Liver (tissue), 9 donors: ENCODE results near the gene UQCRH. TPM values are rescaled to one million over a fixed set of nuclear protein-coding genes. Genes with fewer than 3 reads are reported as not detected.

Experiments used
- DNase-seq: peaks from one replicate; pipeline ENCODE4 v3.0.0-alpha.2; 2017; ENCODE audit warnings: low spot score
- H3K27ac ChIP-seq, 2 donors: one replicate each; pipeline ENCODE4 v1.7.0; 2013; ENCODE audit warnings: inconsistent platforms in 2 of 2, low read length in 2 of 2, control low read depth in 1 of 2, low read depth in 1 of 2, mild to moderate bottlenecking in 1 of 2
- H3K27me3 ChIP-seq, 4 donors: one replicate each; pipeline versions ENCODE4 v1.6.1 to v1.7.0; 2013; ENCODE audit warnings: low read length in 3 of 4, inconsistent platforms in 1 of 4, mild to moderate bottlenecking in 1 of 4, moderate library complexity in 1 of 4; ENCODE audit not compliant: control insufficient read depth in 4 of 4, insufficient read depth in 4 of 4
- H3K36me3 ChIP-seq, 4 donors: one replicate each; pipeline versions ENCODE4 v1.6.1 to v1.7.0; 2013; ENCODE audit warnings: low read length in 3 of 4, mild to moderate bottlenecking in 3 of 4, low read depth in 1 of 4, moderate library complexity in 1 of 4; ENCODE audit not compliant: control insufficient read depth in 4 of 4, insufficient read depth in 3 of 4
- H3K4me1 ChIP-seq, 4 donors: one replicate each; pipeline versions ENCODE4 v1.6.1 to v1.7.0; 2013; ENCODE audit warnings: low read length in 3 of 4, mild to moderate bottlenecking in 3 of 4, moderate library complexity in 1 of 4; ENCODE audit not compliant: control insufficient read depth in 4 of 4, insufficient read depth in 4 of 4
- H3K4me3 ChIP-seq, 3 donors: one replicate each; pipeline versions ENCODE4 v1.6.1 to v1.7.0; 2013; ENCODE audit warnings: low read length in 3 of 3, control low read depth in 1 of 3, low read depth in 1 of 3, mild to moderate bottlenecking in 1 of 3
- H3K9ac ChIP-seq, 2 donors: one replicate each; pipeline ENCODE4 v1.7.0; 2013; ENCODE audit warnings: low read length in 2 of 2, mild to moderate bottlenecking in 2 of 2, moderate library complexity in 2 of 2, control low read depth in 1 of 2, low read depth in 1 of 2
- H3K9me3 ChIP-seq, 4 donors: one replicate each; pipeline versions ENCODE4 v1.6.1 to v1.7.0; 2013; ENCODE audit warnings: low read length in 3 of 4; ENCODE audit not compliant: control insufficient read depth in 4 of 4
- EGR1 ChIP-seq, 2 donors: IDR thresholded peaks; 2 replicates each; pipeline ENCODE4 v1.6.1; 2016 to 2018; ENCODE audit warnings: antibody characterized with exemption in 2 of 2, low read depth in 2 of 2
- FOXA1 ChIP-seq: IDR thresholded peaks from 2 replicates; pipeline ENCODE4 v1.6.1; 2016; ENCODE audit warnings: antibody characterized with exemption
- GABPA ChIP-seq, 2 donors: IDR thresholded peaks in 1 of 2; conservative IDR thresholded peaks in 1 of 2; 2 replicates each; pipeline ENCODE4 v1.6.1; 2016; ENCODE audit warnings: antibody characterized with exemption in 2 of 2, mild to moderate bottlenecking in 1 of 2, moderate library complexity in 1 of 2
- HNF4A ChIP-seq, 2 donors: conservative IDR thresholded peaks; 2 replicates each; pipeline ENCODE4 v1.6.1; 2016; ENCODE audit warnings: antibody characterized with exemption in 2 of 2, mild to moderate bottlenecking in 2 of 2
- HNF4G ChIP-seq: IDR thresholded peaks from 2 replicates; pipeline ENCODE4 v1.6.1; 2016; ENCODE audit warnings: antibody characterized with exemption
- NR2F2 ChIP-seq: IDR thresholded peaks from 2 replicates; pipeline ENCODE4 v1.6.1; 2016; ENCODE audit warnings: antibody characterized with exemption
- RAD21 ChIP-seq, 2 donors: IDR thresholded peaks; 2 replicates each; pipeline ENCODE4 v1.6.1; 2016; ENCODE audit warnings: antibody characterized with exemption in 2 of 2, mild to moderate bottlenecking in 2 of 2
- RXRA ChIP-seq, 2 donors: IDR thresholded peaks; 2 replicates each; pipeline ENCODE4 v1.6.1; 2017 to 2018; ENCODE audit warnings: antibody characterized with exemption in 2 of 2, mild to moderate bottlenecking in 1 of 2
- SP1 ChIP-seq: IDR thresholded peaks from 2 replicates; pipeline ENCODE4 v1.6.1; 2018; ENCODE audit warnings: antibody characterized with exemption, mild to moderate bottlenecking
- TAF1 ChIP-seq: conservative IDR thresholded peaks from 2 replicates; pipeline ENCODE4 v1.6.1; 2016; ENCODE audit warnings: antibody characterized with exemption, mild to moderate bottlenecking
- YY1 ChIP-seq: IDR thresholded peaks from 2 replicates; pipeline ENCODE4 v1.6.1; 2016; ENCODE audit warnings: antibody characterized with exemption, mild to moderate bottlenecking
- WGBS: extraction: QIAGEN DNeasy Blood & Tissue Kit; methylation state at CpG from one replicate; pipeline ENCODE4 v1.1.7; 2013; 5-methylcytosine and 5-hydroxymethylcytosine counted together
- polyA plus RNA-seq, 2 donors: library from polyadenylated mRNA; stranded (reverse) in 1 of 2; unstranded in 1 of 2; fragments of 200-250 nt in 1 of 2; fragments of >200 nt in 1 of 2; fragmentation: Nextera tagmentation in 1 of 2; extraction: Ambion mirVana in 1 of 2; gene quantifications; one replicate each; pipeline versions ENCODE4 v1.2.1 to v1.2.3, GENCODE V29; 2013 to 2015
- total RNA-seq, 2 donors: library from RNA; depleted of rRNA; stranded (reverse); fragments of >200 nt; gene quantifications; one replicate each; pipeline ENCODE4 v1.2.3, GENCODE V29; 2014
- TF ChIP-seq, protein P1 (sequence below): fragments of 150-350 bp; IDR thresholded peaks from 2 replicates; pipeline ENCODE4 v1.5.1; 2017; ENCODE audit warnings: improper control_type of control experiment, low read depth, low read length; ENCODE audit not compliant: missing input control
- TF ChIP-seq, protein P2 (sequence below): IDR thresholded peaks from 2 replicates; pipeline ENCODE4 v1.6.1; 2016; ENCODE audit warnings: antibody characterized with exemption
- TF ChIP-seq, protein P3 (sequence below): IDR thresholded peaks from 2 replicates; pipeline ENCODE4 v1.6.1; 2016; ENCODE audit warnings: antibody characterized with exemption
- TF ChIP-seq, protein P4 (sequence below): IDR thresholded peaks from 2 replicates; pipeline ENCODE4 v1.6.1; 2016; ENCODE audit warnings: antibody characterized with exemption, mild to moderate bottlenecking
- TF ChIP-seq, protein P5 (sequence below): IDR thresholded peaks from 2 replicates; pipeline ENCODE4 v1.6.1; 2016; ENCODE audit warnings: antibody characterized with exemption
- donor health status: healthy.
- donor health status: healthy.
- donor health status: healthy.
- donor health status: healthy.
- donor health status: healthy.

UQCRH gene
- total and polyA plus RNA-seq, 4 donors: 158 to 220 (median 201) TPM

DNA sequence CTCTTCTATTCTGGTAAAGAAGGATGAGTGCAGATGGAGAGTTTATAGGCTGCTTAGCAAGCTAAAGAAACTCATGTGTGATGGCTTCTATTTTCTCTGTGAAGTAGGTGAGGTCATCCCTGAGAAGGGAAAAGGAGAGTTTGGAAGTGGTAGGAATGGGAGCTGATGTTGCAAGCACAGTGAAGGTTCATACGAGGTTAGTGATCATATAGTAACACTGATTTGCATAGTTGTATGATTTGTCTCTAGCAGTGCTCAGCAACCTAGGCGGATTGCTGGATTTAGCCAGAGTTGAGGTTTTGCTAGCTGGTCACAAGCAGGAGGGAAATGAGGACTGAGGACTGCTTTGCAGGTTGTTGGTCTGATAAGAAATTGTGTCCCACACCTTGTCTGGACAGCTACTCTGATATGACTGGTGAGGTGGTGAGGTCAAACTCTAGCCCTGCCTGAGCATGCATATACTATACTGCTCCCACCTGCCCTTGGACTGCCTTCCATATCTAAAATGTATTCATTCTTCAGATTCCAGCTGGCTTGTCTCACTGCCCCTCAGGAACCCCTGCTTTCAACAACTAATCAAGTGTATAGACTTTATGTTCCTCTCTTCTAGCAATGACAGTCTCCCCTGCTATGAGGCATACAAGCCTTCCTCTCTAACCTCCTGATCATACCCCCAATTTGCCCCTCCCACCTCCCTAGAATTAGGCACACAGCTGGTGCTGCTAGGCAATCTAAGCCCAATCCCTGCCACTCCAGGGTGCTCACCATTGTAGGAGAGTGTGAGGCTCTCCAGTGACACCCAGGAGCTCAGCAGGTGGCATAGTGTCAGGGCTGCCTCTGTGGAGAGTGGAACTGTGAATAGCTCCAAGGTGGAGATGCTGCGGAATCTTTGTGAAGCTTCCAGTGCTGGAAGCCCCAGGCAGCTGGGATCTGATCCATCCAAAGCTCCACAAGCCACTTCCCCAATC, 18.6 kb upstream of the UQCRH start:
- H3K9ac ChIP-seq: no peak overlapping the region
- no peaks in the 10 kb centered on the region for H3K9me3 ChIP-seq
- no peak overlapping the region for H3K4me3 ChIP-seq
- H3K4me1 ChIP-seq: no peaks in the 10 kb centered on the region
- no peak overlapping the region for H3K27ac ChIP-seq
- WGBS: 87% methylated on average over 3 of the region's 3 CpGs
- H3K27me3 ChIP-seq: no peaks in the 10 kb centered on the region
- peaks cover 21 to 57% (median 40%) of the 10 kb centered on the region in 4 donors for H3K36me3 ChIP-seq
- TF ChIP-seq, protein P1, sequence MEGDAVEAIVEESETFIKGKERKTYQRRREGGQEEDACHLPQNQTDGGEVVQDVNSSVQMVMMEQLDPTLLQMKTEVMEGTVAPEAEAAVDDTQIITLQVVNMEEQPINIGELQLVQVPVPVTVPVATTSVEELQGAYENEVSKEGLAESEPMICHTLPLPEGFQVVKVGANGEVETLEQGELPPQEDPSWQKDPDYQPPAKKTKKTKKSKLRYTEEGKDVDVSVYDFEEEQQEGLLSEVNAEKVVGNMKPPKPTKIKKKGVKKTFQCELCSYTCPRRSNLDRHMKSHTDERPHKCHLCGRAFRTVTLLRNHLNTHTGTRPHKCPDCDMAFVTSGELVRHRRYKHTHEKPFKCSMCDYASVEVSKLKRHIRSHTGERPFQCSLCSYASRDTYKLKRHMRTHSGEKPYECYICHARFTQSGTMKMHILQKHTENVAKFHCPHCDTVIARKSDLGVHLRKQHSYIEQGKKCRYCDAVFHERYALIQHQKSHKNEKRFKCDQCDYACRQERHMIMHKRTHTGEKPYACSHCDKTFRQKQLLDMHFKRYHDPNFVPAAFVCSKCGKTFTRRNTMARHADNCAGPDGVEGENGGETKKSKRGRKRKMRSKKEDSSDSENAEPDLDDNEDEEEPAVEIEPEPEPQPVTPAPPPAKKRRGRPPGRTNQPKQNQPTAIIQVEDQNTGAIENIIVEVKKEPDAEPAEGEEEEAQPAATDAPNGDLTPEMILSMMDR: no peak
- TF ChIP-seq NR2F2 (no peak), YY1 (no peak), HNF4A (conservative IDR thresholded peaks at IDR 0.05) (no peak), RAD21 (IDR thresholded peaks at IDR 0.05) (no peak), SP1 (no peak), EGR1 (IDR thresholded peaks at IDR 0.05; ENCODE audit: low read depth in 2 of 2) (no peak), HNF4G (no peak), TAF1 (no peak), RXRA (IDR thresholded peaks at IDR 0.05) (no peak), FOXA1 (no peak), GABPA (IDR thresholded peaks at IDR 0.05 in 1 of 2, conservative IDR thresholded peaks at IDR 0.05 in 1 of 2) (no peak)
- TF ChIP-seq, protein P2, sequence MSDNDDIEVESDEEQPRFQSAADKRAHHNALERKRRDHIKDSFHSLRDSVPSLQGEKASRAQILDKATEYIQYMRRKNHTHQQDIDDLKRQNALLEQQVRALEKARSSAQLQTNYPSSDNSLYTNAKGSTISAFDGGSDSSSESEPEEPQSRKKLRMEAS: no peak
- TF ChIP-seq, protein P3, sequence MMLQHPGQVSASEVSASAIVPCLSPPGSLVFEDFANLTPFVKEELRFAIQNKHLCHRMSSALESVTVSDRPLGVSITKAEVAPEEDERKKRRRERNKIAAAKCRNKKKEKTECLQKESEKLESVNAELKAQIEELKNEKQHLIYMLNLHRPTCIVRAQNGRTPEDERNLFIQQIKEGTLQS: no peak
- TF ChIP-seq, protein P4, sequence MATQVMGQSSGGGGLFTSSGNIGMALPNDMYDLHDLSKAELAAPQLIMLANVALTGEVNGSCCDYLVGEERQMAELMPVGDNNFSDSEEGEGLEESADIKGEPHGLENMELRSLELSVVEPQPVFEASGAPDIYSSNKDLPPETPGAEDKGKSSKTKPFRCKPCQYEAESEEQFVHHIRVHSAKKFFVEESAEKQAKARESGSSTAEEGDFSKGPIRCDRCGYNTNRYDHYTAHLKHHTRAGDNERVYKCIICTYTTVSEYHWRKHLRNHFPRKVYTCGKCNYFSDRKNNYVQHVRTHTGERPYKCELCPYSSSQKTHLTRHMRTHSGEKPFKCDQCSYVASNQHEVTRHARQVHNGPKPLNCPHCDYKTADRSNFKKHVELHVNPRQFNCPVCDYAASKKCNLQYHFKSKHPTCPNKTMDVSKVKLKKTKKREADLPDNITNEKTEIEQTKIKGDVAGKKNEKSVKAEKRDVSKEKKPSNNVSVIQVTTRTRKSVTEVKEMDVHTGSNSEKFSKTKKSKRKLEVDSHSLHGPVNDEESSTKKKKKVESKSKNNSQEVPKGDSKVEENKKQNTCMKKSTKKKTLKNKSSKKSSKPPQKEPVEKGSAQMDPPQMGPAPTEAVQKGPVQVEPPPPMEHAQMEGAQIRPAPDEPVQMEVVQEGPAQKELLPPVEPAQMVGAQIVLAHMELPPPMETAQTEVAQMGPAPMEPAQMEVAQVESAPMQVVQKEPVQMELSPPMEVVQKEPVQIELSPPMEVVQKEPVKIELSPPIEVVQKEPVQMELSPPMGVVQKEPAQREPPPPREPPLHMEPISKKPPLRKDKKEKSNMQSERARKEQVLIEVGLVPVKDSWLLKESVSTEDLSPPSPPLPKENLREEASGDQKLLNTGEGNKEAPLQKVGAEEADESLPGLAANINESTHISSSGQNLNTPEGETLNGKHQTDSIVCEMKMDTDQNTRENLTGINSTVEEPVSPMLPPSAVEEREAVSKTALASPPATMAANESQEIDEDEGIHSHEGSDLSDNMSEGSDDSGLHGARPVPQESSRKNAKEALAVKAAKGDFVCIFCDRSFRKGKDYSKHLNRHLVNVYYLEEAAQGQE: no peak
- TF ChIP-seq, protein P5, sequence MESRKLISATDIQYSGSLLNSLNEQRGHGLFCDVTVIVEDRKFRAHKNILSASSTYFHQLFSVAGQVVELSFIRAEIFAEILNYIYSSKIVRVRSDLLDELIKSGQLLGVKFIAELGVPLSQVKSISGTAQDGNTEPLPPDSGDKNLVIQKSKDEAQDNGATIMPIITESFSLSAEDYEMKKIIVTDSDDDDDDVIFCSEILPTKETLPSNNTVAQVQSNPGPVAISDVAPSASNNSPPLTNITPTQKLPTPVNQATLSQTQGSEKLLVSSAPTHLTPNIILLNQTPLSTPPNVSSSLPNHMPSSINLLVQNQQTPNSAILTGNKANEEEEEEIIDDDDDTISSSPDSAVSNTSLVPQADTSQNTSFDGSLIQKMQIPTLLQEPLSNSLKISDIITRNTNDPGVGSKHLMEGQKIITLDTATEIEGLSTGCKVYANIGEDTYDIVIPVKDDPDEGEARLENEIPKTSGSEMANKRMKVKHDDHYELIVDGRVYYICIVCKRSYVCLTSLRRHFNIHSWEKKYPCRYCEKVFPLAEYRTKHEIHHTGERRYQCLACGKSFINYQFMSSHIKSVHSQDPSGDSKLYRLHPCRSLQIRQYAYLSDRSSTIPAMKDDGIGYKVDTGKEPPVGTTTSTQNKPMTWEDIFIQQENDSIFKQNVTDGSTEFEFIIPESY: no peak
- DNase-seq: no peak
